ENCODE results near the gene ABHD1.

DNA sequence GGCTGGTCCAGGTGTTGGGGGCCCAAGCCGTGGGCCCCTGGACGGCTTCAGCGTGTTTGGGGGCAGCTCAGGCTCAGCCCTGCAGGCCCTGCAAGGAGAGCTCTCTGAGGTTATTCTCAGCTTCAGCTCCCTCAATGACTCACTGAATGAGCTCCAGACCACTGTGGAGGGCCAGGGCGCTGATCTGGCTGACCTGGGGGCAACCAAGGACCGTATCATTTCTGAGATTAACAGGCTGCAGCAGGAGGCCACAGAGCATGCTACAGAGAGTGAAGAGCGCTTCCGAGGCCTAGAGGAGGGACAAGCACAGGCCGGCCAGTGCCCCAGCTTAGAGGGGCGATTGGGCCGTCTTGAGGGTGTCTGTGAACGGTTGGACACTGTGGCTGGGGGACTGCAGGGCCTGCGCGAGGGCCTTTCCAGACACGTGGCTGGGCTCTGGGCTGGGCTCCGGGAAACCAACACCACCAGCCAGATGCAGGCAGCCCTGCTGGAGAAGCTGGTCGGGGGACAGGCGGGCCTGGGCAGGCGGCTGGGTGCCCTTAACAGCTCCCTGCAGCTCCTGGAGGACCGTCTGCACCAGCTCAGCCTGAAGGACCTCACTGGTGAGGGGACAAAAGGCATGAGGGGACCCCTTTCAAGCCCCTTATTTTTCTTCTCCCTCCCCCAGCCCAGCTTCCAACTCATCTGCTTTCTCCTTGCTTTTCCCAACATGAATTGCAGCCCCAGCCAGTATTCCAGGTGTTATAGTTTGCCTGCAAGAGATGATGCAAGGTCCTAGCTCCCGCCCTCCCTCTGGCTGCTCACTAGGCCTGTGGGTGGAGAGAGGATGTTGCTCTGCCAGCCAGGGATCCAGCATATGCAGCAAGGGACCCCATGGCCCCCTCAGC is 40.0 kb upstream of the ABHD1 start:
- TF ChIP-seq POLR2A (IDR thresholded peaks at IDR 0.05) (no peak), EP300 (IDR thresholded peaks at IDR 0.05) (no peak)
- TF ChIP-seq, protein P1, sequence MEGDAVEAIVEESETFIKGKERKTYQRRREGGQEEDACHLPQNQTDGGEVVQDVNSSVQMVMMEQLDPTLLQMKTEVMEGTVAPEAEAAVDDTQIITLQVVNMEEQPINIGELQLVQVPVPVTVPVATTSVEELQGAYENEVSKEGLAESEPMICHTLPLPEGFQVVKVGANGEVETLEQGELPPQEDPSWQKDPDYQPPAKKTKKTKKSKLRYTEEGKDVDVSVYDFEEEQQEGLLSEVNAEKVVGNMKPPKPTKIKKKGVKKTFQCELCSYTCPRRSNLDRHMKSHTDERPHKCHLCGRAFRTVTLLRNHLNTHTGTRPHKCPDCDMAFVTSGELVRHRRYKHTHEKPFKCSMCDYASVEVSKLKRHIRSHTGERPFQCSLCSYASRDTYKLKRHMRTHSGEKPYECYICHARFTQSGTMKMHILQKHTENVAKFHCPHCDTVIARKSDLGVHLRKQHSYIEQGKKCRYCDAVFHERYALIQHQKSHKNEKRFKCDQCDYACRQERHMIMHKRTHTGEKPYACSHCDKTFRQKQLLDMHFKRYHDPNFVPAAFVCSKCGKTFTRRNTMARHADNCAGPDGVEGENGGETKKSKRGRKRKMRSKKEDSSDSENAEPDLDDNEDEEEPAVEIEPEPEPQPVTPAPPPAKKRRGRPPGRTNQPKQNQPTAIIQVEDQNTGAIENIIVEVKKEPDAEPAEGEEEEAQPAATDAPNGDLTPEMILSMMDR (IDR thresholded peaks at IDR 0.05), result no peak
